Keratinocyte (primary cell): ENCODE measurements around the gene LMO3. TPM values are rescaled to one million over a fixed set of nuclear protein-coding genes. Genes with fewer than 3 reads are reported as not detected.

Experiments used
- DNase-seq: peaks from one replicate; pipeline ENCODE4 v3.0.0-alpha.2; 2011; ENCODE audit warnings: low read depth, missing footprints, low spot score
- FAIRE-seq: peaks from 2 replicates; lab custom pipeline; 2011; peaks lifted over from hg19 to GRCh38; lab: Jason Lieb, UNC
- H2AFZ ChIP-seq: 2 replicates; pipeline ENCODE4 v1.6.0; 2012; ENCODE audit warnings: low read length, control low read depth, inconsistent platforms; ENCODE audit not compliant: control insufficient read depth
- H3K27ac ChIP-seq: 2 replicates; pipeline ENCODE4 v1.5.1; 2011; ENCODE audit warnings: low read length; ENCODE audit not compliant: control insufficient read depth, insufficient read depth
- H3K27me3 ChIP-seq: 3 replicates; pipeline ENCODE4 v1.6.0; 2011; ENCODE audit warnings: low read length; ENCODE audit not compliant: control insufficient read depth, insufficient read depth; ENCODE audit errors: extremely low read depth
- H3K36me3 ChIP-seq, 2 experiments: 2 replicates in 1 of 2; 3 replicates in 1 of 2; pipeline ENCODE4 v1.5.1; 2011; ENCODE audit warnings: low read length in 2 of 2, mild to moderate bottlenecking in 1 of 2; ENCODE audit not compliant: control insufficient read depth in 2 of 2, insufficient read depth in 2 of 2; ENCODE audit errors: extremely low read depth in 1 of 2
- H3K4me1 ChIP-seq: 3 replicates; pipeline ENCODE4 v1.5.1; 2011; ENCODE audit warnings: low read length; ENCODE audit not compliant: control insufficient read depth, insufficient read depth; ENCODE audit errors: extremely low read depth
- H3K4me2 ChIP-seq: 3 replicates; pipeline ENCODE4 v1.6.0; 2011; ENCODE audit warnings: low read depth, low read length; ENCODE audit not compliant: control insufficient read depth, insufficient read depth; ENCODE audit errors: extremely low read depth
- H3K4me3 ChIP-seq, 3 experiments: fragments of 200-600 bp in 1 of 3; sonication (generic) in 1 of 3; 2 replicates in 2 of 3; 3 replicates in 1 of 3; pipeline ENCODE4 v1.5.1; 2011 to 2016; ENCODE audit warnings: low read length in 3 of 3, mild to moderate bottlenecking in 3 of 3, control low read depth in 2 of 3, inconsistent platforms in 1 of 3, low read depth in 1 of 3, mixed read lengths in 1 of 3, mixed run types in 1 of 3, moderate library complexity in 1 of 3; ENCODE audit not compliant: control insufficient read depth in 2 of 3, insufficient read depth in 2 of 3; ENCODE audit errors: extremely low read depth in 1 of 3
- H3K79me2 ChIP-seq: 2 replicates; pipeline ENCODE4 v1.6.0; 2012; ENCODE audit warnings: low read length; ENCODE audit not compliant: control insufficient read depth, insufficient read depth
- H3K9ac ChIP-seq: 3 replicates; pipeline ENCODE4 v1.6.0; 2011; ENCODE audit warnings: low read length; ENCODE audit not compliant: control insufficient read depth, insufficient read depth; ENCODE audit errors: extremely low read depth
- H3K9me1 ChIP-seq: 3 replicates; pipeline ENCODE4 v1.6.0; 2011; ENCODE audit warnings: low read length; ENCODE audit not compliant: control insufficient read depth, insufficient read depth; ENCODE audit errors: extremely low read depth
- H3K9me3 ChIP-seq: 2 replicates; pipeline ENCODE4 v1.5.1; 2012; ENCODE audit warnings: low read depth, low read length; ENCODE audit not compliant: control insufficient read depth
- H4K20me1 ChIP-seq: 3 replicates; pipeline ENCODE4 v1.6.0; 2011; ENCODE audit warnings: low read length; ENCODE audit not compliant: control insufficient read depth, insufficient read depth; ENCODE audit errors: extremely low read depth
- EZH2 ChIP-seq: IDR thresholded peaks from one replicate; pipeline ENCODE4 v1.6.1; 2012; ENCODE audit warnings: inconsistent platforms, mild to moderate bottlenecking, low read length, moderate library complexity
- dilution Hi-C: fragments of 300-500 bp; cut with MboI; formaldehyde crosslinking; loops from one replicate; pipeline ENCODE4 v1.7.0; 2020; ENCODE audit warnings: low sequenced_read_pairs; ENCODE audit not compliant: extremely low pct_ligation_motif_present
- polyA plus RNA-seq, 5 experiments: library from polyadenylated mRNA; depleted of rRNA in 3 of 5; stranded (reverse) in 3 of 5; stranded (forward) in 1 of 5; unstranded in 1 of 5; fragments of >200 nt; gene quantifications; 1 replicate in 1 of 5; 2 replicates in 3 of 5; 3 replicates in 1 of 5; pipeline versions ENCODE4 v1.2.1 to v1.2.3, GENCODE V29; 2011 to 2012; ENCODE audit warnings: missing spikeins in 2 of 5, low read depth in 1 of 5, low replicate concordance in 1 of 5
- TF ChIP-seq, protein P1 (sequence below), 3 experiments: IDR thresholded peaks in 1 of 3; conservative IDR thresholded peaks in 1 of 3; optimal IDR thresholded peaks in 1 of 3; 2 replicates in 2 of 3; 3 replicates in 1 of 3; pipeline versions ENCODE3 to v1.5.1; 2011; ENCODE audit warnings: low read length in 3 of 3, mild to moderate bottlenecking in 3 of 3, moderate library complexity in 2 of 3, control low read depth in 1 of 3, inconsistent platforms in 1 of 3; ENCODE audit not compliant: insufficient read depth in 2 of 3; ENCODE audit errors: extremely low read depth in 1 of 3

The LMO3 gene
- polyA plus RNA-seq, 1 donor (not counting 4 experiments of a cell fraction or from before 2014, with no cell fraction given): not detected

DNA sequence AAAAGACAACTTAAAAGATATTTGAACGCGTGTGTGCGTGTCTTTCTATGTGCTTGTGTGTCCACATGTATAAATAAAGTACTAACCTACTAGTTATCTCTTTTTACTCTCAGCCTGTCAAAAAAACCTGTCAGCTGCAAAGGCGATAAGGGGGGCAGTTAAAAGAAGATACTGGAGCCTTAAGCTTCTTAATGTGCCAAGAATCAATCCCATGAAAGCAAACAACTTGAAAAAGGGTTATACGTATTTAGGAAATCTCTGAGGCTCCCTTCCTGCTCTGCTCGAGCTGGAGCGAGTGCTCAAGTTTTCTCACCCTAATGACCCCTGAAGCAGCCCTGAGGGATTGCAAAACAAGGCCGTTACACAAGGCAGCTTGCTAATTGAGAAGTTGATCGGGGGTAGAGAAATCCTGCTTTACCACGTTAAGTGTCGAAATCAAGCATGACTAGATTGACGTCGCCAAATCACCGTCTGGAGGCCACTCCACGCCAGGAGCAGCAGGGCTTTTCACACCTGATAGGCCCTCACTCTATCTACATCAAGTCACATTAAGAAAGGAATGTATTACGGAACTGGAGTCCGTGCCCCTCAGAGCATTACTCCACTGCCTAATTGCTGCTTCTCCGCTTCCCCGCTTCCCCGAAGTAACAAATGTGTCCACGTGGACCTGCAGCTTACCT, 32.4 kb downstream of the LMO3 start:
- Histone ChIP-seq H3K4me1 (no peaks in the 10 kb centered on the region), H3K27me3 (no peaks in the 10 kb centered on the region), H2AFZ (peak overlapping the region; percentile 48), H3K4me3 (no peak overlapping the region), H3K4me2 (no peak overlapping the region), H3K9ac (no peak overlapping the region), H3K36me3 (no peaks in the 10 kb centered on the region), H4K20me1 (no peaks in the 10 kb centered on the region), H3K9me1 (no peaks in the 10 kb centered on the region), H3K27ac (no peak overlapping the region), H3K79me2 (no peaks in the 10 kb centered on the region), H3K9me3 (no peaks in the 10 kb centered on the region)
- DNase-seq (no peak), FAIRE-seq (no peak)
- TF ChIP-seq EZH2: no peak
- TF ChIP-seq, protein P1, sequence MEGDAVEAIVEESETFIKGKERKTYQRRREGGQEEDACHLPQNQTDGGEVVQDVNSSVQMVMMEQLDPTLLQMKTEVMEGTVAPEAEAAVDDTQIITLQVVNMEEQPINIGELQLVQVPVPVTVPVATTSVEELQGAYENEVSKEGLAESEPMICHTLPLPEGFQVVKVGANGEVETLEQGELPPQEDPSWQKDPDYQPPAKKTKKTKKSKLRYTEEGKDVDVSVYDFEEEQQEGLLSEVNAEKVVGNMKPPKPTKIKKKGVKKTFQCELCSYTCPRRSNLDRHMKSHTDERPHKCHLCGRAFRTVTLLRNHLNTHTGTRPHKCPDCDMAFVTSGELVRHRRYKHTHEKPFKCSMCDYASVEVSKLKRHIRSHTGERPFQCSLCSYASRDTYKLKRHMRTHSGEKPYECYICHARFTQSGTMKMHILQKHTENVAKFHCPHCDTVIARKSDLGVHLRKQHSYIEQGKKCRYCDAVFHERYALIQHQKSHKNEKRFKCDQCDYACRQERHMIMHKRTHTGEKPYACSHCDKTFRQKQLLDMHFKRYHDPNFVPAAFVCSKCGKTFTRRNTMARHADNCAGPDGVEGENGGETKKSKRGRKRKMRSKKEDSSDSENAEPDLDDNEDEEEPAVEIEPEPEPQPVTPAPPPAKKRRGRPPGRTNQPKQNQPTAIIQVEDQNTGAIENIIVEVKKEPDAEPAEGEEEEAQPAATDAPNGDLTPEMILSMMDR (optimal IDR thresholded peaks at IDR 0.05 in 1 of 3, IDR thresholded peaks at IDR 0.05 in 1 of 3, conservative IDR thresholded peaks at IDR 0.05 in 1 of 3; ENCODE audit: extremely low read depth in 1 of 3, insufficient read depth in 2 of 3, low read length in 3 of 3): no peak
- dilution Hi-C loops: no loop called here

DNA sequence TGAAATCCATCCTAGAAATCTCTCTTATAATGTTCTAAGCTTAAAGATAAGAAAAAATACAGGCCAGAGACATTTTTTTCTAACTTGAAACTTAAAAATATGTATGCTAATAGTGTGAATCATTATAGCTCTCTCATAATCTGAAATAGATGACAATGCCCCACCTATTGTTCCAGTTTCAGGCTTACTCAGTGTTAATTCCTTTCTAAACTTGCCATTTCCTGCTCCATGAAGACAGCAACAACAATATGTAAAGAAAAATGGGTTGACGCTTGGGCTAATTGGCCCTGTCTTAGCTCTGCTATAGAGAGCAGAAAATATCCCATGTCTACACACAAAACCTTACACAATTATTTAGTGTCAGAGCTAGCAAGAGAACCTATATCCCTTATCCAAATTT, 37.1 kb downstream of the LMO3 start:
- H3K9me3 ChIP-seq: no peaks in the 10 kb centered on the region
- H3K4me2 ChIP-seq: peak overlapping the region; percentile 13
- dilution Hi-C loops: no loop called here
- DNase-seq: no peak
- peak overlapping the region; percentile 53 for H2AFZ ChIP-seq
- FAIRE-seq: no peak
- H3K4me3 ChIP-seq: no peak overlapping the region
- no peaks in the 10 kb centered on the region for H3K36me3 ChIP-seq
- no peak overlapping the region for H3K9ac ChIP-seq
- no peaks in the 10 kb centered on the region for H3K9me1 ChIP-seq
- H3K79me2 ChIP-seq: no peaks in the 10 kb centered on the region
- H3K4me1 ChIP-seq: no peaks in the 10 kb centered on the region
- H3K27ac ChIP-seq: peak overlapping the region; percentile 4
- no peaks in the 10 kb centered on the region for H4K20me1 ChIP-seq
- TF ChIP-seq EZH2: no peak
- TF ChIP-seq, protein P1 (optimal IDR thresholded peaks at IDR 0.05 in 1 of 3, IDR thresholded peaks at IDR 0.05 in 1 of 3, conservative IDR thresholded peaks at IDR 0.05 in 1 of 3; ENCODE audit: extremely low read depth in 1 of 3, insufficient read depth in 2 of 3, low read length in 3 of 3): no peak
- no peaks in the 10 kb centered on the region for H3K27me3 ChIP-seq
